ENCODE measurements around the gene TTC13.

TTC13 gene

DNA sequence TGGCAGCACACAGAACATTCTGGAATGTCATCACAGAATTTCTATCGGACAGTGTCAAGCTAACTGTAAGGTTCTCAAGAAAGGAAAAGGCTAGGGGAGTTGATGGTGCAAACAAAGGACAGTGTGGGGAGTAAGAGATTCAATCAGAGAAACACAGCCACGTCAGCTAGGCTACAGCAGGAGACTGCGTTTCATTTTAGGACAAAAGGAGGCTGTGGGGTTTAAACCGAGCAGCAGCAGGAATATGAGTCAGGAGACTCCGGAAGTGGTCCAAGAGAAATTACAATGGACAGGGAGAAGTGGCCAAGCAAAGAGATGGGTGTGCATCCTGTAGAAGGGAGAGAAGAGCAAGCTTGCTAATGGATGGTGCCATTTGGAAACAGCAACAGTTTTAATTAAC is 72.9 kb downstream of the TTC13 start:
- no peaks in the 10 kb centered on the region for H3K27me3 ChIP-seq (replicated peaks)
- H3K4me3 ChIP-seq (ENCODE audit: low read depth, low read length) = no peak overlapping the region
- TF ChIP-seq, protein P1, sequence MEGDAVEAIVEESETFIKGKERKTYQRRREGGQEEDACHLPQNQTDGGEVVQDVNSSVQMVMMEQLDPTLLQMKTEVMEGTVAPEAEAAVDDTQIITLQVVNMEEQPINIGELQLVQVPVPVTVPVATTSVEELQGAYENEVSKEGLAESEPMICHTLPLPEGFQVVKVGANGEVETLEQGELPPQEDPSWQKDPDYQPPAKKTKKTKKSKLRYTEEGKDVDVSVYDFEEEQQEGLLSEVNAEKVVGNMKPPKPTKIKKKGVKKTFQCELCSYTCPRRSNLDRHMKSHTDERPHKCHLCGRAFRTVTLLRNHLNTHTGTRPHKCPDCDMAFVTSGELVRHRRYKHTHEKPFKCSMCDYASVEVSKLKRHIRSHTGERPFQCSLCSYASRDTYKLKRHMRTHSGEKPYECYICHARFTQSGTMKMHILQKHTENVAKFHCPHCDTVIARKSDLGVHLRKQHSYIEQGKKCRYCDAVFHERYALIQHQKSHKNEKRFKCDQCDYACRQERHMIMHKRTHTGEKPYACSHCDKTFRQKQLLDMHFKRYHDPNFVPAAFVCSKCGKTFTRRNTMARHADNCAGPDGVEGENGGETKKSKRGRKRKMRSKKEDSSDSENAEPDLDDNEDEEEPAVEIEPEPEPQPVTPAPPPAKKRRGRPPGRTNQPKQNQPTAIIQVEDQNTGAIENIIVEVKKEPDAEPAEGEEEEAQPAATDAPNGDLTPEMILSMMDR (IDR thresholded peaks at IDR 0.05; ENCODE audit: low read depth, low read length, missing control alignments) = no peak
- no peak overlapping the region for H3K27ac ChIP-seq
- in situ Hi-C loops (cut with HindIII; ENCODE audit: low pct_ligation_motif_present, low sequenced_read_pairs) = no loop called here
- no peak for DNase-seq
- no peaks in the 10 kb centered on the region for H3K36me3 ChIP-seq (replicated peaks)

DNA sequence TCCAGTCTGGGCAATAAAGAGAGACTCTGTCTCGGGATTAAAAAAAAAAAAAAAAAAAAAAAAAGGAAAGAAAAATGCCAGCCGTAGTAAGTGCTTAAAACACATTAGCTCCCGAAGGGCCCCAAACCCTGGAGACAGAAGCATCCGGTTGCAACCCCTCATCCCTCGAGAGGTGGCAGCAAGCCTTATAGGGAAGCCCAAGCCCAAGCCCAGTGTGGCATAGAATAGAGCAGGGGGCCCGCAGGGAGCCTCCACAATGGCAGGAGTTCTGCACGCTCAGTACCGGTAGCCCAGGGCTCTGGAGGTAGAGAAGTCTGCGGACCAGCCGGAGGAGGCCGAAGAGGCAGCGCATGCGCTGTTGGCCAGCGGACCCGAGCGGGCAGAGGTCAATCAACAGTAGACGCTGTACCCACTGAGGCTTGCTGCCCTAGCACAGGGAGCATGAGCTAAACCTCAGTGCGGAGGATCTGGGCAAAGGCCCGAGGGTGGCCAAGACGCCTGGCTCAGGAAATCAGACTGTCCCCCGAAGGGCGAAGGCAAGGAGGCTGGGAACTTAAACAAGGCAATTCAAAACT is 76.2 kb downstream of the TTC13 start:
- in situ Hi-C loops (cut with HindIII; ENCODE audit: low pct_ligation_motif_present, low sequenced_read_pairs) = no loop called here
- no peak for DNase-seq
- TF ChIP-seq, protein P1 (IDR thresholded peaks at IDR 0.05; ENCODE audit: low read depth, low read length, missing control alignments) = no peak
- no peak overlapping the region for H3K27ac ChIP-seq
- H3K4me3 ChIP-seq (ENCODE audit: low read depth, low read length) = no peak overlapping the region
- H3K36me3 ChIP-seq (replicated peaks) = no peaks in the 10 kb centered on the region
- no peaks in the 10 kb centered on the region for H3K27me3 ChIP-seq (replicated peaks)

DNA sequence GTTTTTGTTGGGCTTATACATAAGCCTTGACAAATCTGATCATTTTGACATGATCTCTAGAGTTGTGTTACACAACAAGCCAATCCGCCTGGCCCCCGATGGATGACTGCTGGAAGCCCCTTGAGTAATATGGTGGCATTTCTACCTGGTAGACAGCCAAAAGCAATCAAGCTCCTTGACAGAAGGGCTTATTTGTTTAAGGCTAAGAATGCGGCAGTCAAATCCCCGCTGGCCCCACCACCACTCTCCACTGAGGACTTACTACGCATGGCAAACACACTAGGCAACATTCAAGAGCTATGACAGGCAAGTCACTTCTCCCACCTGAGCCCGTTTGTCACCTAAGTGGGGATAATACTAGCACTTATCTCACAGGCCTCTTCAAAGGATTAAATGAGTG is 77.0 kb downstream of the TTC13 start:
- TF ChIP-seq, protein P1 (IDR thresholded peaks at IDR 0.05; ENCODE audit: low read depth, low read length, missing control alignments) = no peak
- in situ Hi-C loops (cut with HindIII; ENCODE audit: low pct_ligation_motif_present, low sequenced_read_pairs) = no loop called here
- H3K4me3 ChIP-seq (ENCODE audit: low read depth, low read length) = no peak overlapping the region
- no peak for DNase-seq
- no peak overlapping the region for H3K27ac ChIP-seq
- no peaks in the 10 kb centered on the region for H3K36me3 ChIP-seq (replicated peaks)
- no peaks in the 10 kb centered on the region for H3K27me3 ChIP-seq (replicated peaks)

DNA sequence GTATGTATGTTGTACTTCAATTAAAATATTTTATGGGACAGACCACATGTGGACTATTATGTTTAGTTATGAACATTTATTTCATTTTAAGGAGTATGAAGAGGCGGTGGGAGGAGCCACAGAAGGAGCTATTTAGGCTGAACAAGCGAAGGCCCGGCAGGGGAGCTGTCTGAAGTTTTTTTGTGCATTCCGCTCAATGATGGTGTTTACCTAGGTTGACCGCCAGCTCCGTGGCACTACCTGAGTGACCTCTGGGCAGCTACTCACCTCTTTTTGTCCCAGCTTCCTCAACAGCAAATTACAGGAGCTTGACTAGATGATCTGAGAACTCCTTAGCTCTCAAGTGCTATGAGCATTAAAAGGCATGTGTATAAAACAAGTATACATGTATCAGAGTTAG is 77.7 kb downstream of the TTC13 start:
- Histone ChIP-seq H3K36me3 (replicated peaks) (no peaks in the 10 kb centered on the region), H3K27ac (no peak overlapping the region), H3K4me3 (ENCODE audit: low read depth, low read length) (no peak overlapping the region), H3K27me3 (replicated peaks) (no peaks in the 10 kb centered on the region)
- TF ChIP-seq, protein P1 (IDR thresholded peaks at IDR 0.05; ENCODE audit: low read depth, low read length, missing control alignments) = no peak
- in situ Hi-C loops (cut with HindIII; ENCODE audit: low pct_ligation_motif_present, low sequenced_read_pairs) = no loop called here
- DNase-seq = no peak

DNA sequence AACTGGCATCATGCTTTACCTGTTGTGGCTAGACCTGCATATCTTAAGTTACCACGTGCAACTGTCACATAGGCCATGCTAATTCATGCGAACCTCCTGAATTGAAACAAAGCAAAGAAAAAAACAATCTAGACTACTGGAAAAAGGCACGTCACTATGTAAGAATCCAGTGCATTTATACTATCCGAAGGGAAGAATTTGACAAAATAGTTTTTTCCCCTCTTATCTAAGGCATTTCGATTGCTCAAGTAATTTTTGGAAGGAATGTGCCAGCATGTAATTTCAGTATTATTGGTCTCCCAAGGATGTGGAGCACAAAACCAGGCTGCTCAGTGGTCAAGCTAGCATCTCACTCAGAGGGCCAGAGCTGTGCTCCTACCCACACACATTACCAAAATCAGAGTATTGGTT is 78.8 kb downstream of the TTC13 start:
- Histone ChIP-seq H3K27me3 (replicated peaks) (no peaks in the 10 kb centered on the region), H3K36me3 (replicated peaks) (no peaks in the 10 kb centered on the region), H3K4me3 (ENCODE audit: low read depth, low read length) (no peak overlapping the region), H3K27ac (no peak overlapping the region)
- in situ Hi-C loops (cut with HindIII; ENCODE audit: low pct_ligation_motif_present, low sequenced_read_pairs) = no loop called here
- peak; percentile 83 for DNase-seq
- TF ChIP-seq, protein P1 (IDR thresholded peaks at IDR 0.05; ENCODE audit: low read depth, low read length, missing control alignments) = no peak

DNA sequence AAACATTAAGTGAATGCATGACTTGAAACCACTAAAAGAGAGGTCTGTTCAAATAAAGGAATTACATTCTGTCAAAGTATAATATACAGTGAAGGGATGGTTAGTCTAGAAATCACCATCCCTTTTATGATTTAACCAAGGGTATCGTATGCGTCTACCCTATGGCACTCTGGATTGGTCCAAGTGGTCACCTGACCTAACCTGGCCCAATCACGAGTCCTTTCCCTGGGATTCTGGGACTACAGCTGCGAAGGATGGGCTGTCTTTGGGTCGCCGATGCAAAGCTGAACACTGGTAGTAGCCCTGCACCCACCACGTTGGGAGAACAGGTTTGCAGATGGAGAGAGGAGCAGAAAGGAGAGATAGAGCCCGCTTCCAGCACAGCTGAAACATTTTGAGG is 79.9 kb downstream of the TTC13 start:
- in situ Hi-C loops (cut with HindIII; ENCODE audit: low pct_ligation_motif_present, low sequenced_read_pairs) = no loop called here
- no peak for DNase-seq
- H3K4me3 ChIP-seq (ENCODE audit: low read depth, low read length) = no peak overlapping the region
- H3K36me3 ChIP-seq (replicated peaks) = no peaks in the 10 kb centered on the region
- no peaks in the 10 kb centered on the region for H3K27me3 ChIP-seq (replicated peaks)
- TF ChIP-seq, protein P1 (IDR thresholded peaks at IDR 0.05; ENCODE audit: low read depth, low read length, missing control alignments) = no peak
- no peak overlapping the region for H3K27ac ChIP-seq

Data from brain microvascular endothelial cell (primary cell).